Activated T-cell treated with anti-CD3 and anti-CD28 coated beads, Interleukin-2, amount 50 U/mL, for 72 hours (primary cell): Measurements from ENCODE around the gene TRMT61A. TPM values are rescaled to one million over a fixed set of nuclear protein-coding genes. Genes with fewer than 3 reads are reported as not detected.
"Not testable (repeated sequence)": the region's sequence is repeated elsewhere in the genome, so short reads cannot be mapped to it uniquely, and the experiment has no call there.

Source experiments
- ATAC-seq, 2 donors: fragments of 150-1000 bp; cut with Tn5 transposase; replicated peaks in 1 of 2; 2 replicates each; pipeline ENCODE4 v1.10.0; 2021; ENCODE audit warnings: moderate library complexity in 2 of 2, mild to moderate bottlenecking in 1 of 2
- DNase-seq, 2 donors: peaks; one replicate each; pipeline ENCODE4 v3.0.0; 2021 to 2022; ENCODE audit warnings: mixed read lengths in 1 of 2
- H3K27ac Mint-ChIP-seq: one replicate; pipeline ENCODE4 v1.8.0; 2022; ENCODE audit warnings: mild to moderate bottlenecking, moderate library complexity, mixed read lengths
- H3K27me3 Mint-ChIP-seq: one replicate; pipeline ENCODE4 v1.8.0; 2022; ENCODE audit warnings: low read depth, mixed read lengths
- H3K36me3 Mint-ChIP-seq, 2 donors: one replicate each; pipeline ENCODE4 v1.8.0; 2022; ENCODE audit warnings: mixed read lengths in 2 of 2, mild to moderate bottlenecking in 1 of 2; ENCODE audit not compliant: insufficient read depth in 2 of 2
- H3K4me1 Mint-ChIP-seq: one replicate; pipeline ENCODE4 v1.8.0; 2022; ENCODE audit warnings: low read depth, mixed read lengths
- H3K4me3 Mint-ChIP-seq, 2 donors: one replicate each; pipeline ENCODE4 v1.8.0; 2022; ENCODE audit warnings: mild to moderate bottlenecking in 2 of 2, mixed read lengths in 2 of 2, moderate library complexity in 2 of 2
- H3K9me3 Mint-ChIP-seq, 2 donors: one replicate each; pipeline ENCODE4 v1.8.0; 2022; ENCODE audit warnings: mixed read lengths in 2 of 2
- total RNA-seq, 2 donors: library from RNA; stranded (reverse); gene quantifications; one replicate each; pipeline ENCODE4 v1.2.3, GENCODE V29; 2022

Gene TRMT61A
- total RNA-seq, 2 donors from 2014 or later = 6.3 to 8.4 TPM

DNA sequence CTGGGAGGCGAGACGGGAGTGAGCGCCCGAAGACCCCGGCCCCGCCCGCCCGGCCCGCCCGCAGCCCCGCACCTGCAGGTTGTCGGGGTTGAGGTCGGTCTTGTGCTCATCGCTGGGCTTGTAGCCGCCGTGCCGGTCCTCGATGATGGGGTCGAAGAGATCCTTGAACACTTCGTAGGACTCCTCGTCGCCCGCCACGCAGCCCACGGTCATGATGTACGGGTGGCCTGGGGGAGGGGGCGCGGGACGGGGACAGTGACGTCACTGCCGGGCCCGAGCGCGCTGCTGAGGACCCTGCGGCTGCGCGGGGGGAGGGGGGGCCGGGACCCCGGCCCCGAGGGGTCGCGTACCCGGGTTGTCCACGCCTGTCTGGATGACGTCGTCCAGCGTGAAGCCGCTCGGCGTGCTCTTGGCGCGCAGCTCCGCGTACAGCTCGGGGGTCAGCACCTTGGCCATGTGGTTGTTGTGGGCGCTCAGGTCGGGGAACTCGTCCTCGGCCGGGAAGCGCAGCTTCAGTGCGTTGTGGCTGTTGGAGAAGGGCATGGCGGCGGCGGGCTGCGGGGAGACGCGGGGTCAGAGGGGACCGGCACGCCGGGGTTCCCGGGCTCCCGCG, 6.9 kb upstream of the TRMT61A start:
- Mint-ChIP-seq H3K4me3 (peak overlapping the region; percentile 43 to 50), H3K9me3 (no peaks in the 10 kb centered on the region), H3K27me3 (no peaks in the 10 kb centered on the region), H3K27ac (no peak overlapping the region), H3K36me3 (peaks cover 0 to 1% of the 10 kb centered on the region in 2 donors), H3K4me1 (peaks cover 17% of the 10 kb centered on the region)
- DNase-seq (no peak), ATAC-seq (no peak)

DNA sequence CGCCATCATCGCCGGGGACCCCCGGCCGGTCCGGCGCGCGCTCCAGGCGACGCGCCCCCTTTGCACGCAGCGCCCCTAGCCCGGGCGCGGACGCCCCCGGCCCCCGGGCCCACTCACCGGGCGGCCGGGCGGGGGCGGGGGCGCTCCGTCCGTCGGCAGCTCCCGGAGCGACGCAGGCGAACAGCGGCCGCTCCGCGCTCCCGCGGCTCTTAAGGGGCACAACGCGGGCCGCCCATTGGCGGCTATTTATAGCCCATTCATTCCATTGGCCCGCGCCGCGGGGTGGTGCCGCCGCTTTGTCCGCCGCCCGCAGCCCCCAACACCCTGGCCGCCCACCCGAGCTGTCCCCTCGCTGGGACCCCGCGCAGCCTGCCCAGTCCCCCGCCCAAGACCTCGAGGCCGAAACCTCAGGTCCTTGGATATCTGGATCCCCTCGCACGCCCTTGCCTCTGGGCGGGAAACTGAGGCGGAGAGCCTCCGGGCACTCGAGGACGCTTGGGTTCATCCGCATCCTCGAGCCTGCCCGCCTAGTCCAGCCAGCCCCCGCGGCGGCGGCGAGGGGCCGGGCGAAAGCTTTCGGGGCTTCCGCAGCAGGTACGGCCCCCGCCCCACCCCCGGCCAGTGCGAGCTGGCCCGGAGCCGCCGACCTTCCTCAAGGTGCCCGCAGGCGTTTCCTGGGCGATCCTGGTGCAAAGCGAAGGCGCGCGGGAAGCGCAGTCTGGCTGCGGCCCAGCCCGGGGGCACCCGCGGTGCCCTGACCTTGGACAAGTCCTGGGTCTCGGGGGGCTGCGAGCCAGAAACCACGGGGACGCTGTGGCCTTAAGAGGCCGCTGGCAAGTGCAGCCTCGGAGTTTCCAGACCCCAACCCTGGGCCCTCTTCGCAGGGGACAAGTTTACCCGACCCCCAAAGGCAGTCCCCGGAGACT, 6.1 kb upstream of the TRMT61A start, which contains the start of gene CKB:
CKB (minus strand) TSS at position 182 of the 926 bp plus-strand sequence. CDS start 337 bp downstream, outside the sequence.
- Mint-ChIP-seq H3K4me1 (peaks cover 26% of the 10 kb centered on the region), H3K27me3 (no peaks in the 10 kb centered on the region), H3K27ac (no peak within 1 kb of the TSS), H3K9me3 (no peaks in the 10 kb centered on the region), H3K36me3 (peaks cover 0 to 1% of the 10 kb centered on the region in 2 donors), H3K4me3 (peak within 1 kb of the TSS; percentile 43 to 50)
- DNase-seq (peak; percentile 38 to 41), ATAC-seq (peak; percentile 16 to 21)

DNA sequence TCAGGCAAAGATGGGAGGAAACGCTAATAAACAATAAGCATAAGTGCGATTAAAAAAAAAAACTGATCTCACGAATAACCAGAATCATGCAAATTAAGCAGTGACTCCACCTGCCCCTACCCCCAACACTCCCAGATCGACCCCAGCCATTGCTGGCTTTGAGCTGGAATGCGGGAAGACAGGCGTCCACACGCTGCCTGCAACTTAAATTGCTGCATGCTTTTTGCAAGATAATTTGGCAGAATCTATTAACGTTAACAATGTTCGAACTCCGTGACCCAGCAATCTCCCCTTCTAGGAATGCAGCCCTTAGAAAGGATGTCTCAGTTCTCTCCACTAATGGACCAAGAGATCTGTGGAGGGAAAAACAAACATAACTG, 5.4 kb upstream of the TRMT61A start:
- DNase-seq (no peak), ATAC-seq (no peak)
- H3K36me3 Mint-ChIP-seq = peaks cover 0 to 1% of the 10 kb centered on the region in 2 donors
- H3K27ac Mint-ChIP-seq = no peak overlapping the region
- peaks cover 32% of the 10 kb centered on the region for H3K4me1 Mint-ChIP-seq
- no peaks in the 10 kb centered on the region for H3K9me3 Mint-ChIP-seq
- peak overlapping the region; percentile 25 to 37 for H3K4me3 Mint-ChIP-seq
- H3K27me3 Mint-ChIP-seq = no peaks in the 10 kb centered on the region

DNA sequence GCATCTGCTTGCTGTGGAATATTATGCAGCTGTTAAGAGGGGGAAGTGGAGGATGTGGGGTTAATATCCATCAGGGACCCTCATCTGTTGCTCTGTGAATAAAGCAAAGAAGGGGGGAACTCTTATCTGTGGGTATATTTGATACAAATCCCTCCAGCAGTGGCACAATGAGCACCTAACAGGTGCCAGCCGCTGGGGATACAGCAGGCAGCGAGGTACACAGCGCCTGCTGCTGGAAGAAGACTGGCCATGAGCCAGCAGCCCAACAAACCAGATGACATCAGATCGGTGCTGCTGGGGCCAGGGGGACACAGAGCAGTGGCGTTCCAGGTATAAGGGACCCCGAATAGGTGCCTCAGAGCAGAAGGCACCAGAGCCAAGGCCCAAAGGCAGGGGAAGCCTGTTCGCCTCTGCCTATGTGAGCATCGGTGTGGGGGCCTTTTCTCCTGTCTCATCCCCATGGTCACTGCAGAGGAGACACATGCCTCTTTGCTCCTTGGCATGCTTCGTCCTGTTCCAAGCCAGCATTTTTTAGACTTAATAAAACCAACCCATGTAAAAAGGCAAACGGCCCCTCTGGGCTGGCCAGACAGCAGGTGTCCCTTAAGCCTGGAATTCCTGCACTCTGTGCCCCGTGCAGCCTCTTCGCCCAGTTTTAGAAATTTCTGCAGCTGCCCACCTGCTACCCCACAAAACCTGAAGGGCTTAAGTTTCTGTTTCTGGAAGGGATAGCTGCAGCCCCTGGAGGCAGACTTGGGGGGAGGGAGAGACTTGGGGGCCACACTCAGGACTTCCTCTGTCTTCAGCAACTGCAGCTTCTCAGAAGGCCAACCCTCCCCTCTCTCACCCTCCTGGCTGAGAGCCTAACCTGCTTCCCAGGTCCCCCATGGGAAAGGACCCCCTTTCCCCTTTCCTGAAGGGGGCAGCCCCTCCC, 4.7 kb upstream of the TRMT61A start:
- DNase-seq (no peak), ATAC-seq (no peak)
- no peaks in the 10 kb centered on the region for H3K9me3 Mint-ChIP-seq
- peaks cover 28% of the 10 kb centered on the region for H3K4me1 Mint-ChIP-seq
- H3K36me3 Mint-ChIP-seq = peaks cover 1 to 2% of the 10 kb centered on the region in 2 donors
- no peak overlapping the region for H3K4me3 Mint-ChIP-seq
- H3K27me3 Mint-ChIP-seq = no peaks in the 10 kb centered on the region
- no peak overlapping the region for H3K27ac Mint-ChIP-seq

DNA sequence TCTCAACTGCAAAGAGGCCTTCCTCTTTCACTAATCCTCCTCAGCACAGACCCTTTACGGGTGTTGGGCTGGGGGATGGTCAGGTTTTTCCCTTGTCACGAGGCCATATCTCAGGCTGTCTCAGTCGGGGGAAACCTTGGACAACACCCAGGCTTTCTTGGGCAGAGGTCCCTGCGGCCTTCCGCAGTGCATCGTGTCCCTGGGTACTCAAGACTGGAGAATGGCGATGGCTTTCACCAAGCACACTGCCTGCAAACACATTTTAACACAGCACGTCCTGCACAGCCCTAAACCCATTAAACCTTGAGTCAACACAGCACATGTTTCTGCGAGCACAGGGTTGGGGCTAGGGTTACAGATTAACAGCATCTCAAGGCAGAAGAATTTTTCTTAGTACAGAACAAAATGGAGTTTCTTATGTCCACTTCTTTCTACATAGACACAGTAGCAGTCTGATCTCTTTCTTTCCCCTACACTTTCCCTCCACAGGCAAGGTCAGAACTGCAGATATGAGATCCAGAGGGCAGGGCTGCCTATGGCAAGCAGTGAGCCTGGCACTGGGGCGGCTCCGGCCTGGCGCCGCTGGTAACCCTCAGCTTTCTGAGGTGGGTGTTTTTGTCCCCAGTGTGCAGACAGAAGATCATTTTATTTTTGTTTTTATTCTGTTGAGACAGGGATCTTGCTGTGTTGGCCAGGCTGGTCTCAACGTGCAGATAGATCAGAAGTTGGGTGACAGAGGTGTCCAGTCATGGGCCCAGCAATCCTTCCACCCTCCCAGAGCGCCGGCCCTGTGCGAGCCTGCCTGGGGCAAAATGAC, 3.4 kb upstream of the TRMT61A start:
- DNase-seq, H3K9me3 Mint-ChIP-seq, ATAC-seq, H3K36me3 Mint-ChIP-seq, H3K27ac Mint-ChIP-seq, H3K27me3 Mint-ChIP-seq, H3K4me3 Mint-ChIP-seq: not testable (repeated sequence)
- peaks cover 28% of the 10 kb centered on the region for H3K4me1 Mint-ChIP-seq

DNA sequence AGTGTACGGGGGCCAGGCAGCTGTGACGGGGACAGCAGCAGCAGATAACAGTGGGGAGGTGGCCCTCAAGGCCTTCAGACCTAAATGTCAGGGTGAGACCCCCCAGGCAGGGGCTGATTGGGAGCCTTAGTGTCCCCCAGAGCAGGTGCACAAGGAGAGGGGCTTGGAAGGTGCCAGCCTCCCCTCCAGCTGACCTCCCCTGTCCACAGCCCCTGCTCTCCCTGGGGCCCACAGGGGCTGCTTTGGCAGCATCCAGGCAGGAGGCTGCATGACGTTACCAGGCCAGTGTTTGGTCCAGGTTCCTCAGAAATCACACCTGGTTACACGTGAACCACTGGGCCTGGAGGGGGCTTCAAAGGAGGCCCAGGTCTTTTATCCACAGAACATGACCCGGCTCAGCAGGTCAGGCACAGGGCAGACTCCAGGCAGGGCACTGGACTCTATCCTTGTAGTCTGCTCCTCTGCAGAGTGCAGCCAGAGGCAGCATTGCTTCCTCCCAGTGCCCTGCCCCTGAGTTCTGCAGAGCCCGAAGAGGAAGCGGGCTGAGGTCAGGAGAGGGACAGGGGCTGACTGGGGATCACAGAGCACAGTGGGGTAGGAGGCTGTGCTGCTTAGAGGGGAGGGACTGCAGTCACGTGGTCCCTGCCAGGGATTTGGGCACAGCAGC, 2.6 kb upstream of the TRMT61A start:
- ATAC-seq = no peak

DNA sequence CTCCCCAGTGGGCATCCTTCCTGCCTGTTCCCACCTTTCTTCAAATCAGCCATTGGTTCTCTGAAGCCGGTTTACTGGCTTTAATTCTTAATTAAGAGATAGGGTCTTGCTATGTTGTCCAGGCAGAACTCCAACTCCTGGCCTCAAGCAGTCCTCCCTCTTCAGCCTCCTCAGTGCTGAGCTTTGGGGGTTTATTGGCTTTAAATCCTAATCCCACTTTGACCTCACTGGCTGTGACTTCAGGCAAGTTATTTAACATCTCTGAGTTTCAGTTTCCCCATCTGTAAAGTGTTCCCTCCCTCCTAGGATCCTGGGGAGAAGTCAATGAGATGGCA, 2.1 kb upstream of the TRMT61A start:
- Mint-ChIP-seq H3K4me1 (peaks cover 37% of the 10 kb centered on the region), H3K4me3 (peak overlapping the region in 1 of 2 donors; percentile 88), H3K27me3 (no peaks in the 10 kb centered on the region), H3K9me3 (no peaks in the 10 kb centered on the region), H3K27ac (no peak overlapping the region), H3K36me3 (peaks cover 1 to 3% of the 10 kb centered on the region in 2 donors)
- DNase-seq (no peak), ATAC-seq (no peak)

More for the DNA sequence above, 2.6 kb upstream of the TRMT61A start:
- Mint-ChIP-seq H3K4me3 (no peak overlapping the region), H3K27me3 (no peaks in the 10 kb centered on the region), H3K4me1 (peaks cover 35% of the 10 kb centered on the region), H3K9me3 (no peaks in the 10 kb centered on the region), H3K36me3 (peaks cover 1 to 3% of the 10 kb centered on the region in 2 donors), H3K27ac (no peak overlapping the region)
- DNase-seq = no peak

DNA sequence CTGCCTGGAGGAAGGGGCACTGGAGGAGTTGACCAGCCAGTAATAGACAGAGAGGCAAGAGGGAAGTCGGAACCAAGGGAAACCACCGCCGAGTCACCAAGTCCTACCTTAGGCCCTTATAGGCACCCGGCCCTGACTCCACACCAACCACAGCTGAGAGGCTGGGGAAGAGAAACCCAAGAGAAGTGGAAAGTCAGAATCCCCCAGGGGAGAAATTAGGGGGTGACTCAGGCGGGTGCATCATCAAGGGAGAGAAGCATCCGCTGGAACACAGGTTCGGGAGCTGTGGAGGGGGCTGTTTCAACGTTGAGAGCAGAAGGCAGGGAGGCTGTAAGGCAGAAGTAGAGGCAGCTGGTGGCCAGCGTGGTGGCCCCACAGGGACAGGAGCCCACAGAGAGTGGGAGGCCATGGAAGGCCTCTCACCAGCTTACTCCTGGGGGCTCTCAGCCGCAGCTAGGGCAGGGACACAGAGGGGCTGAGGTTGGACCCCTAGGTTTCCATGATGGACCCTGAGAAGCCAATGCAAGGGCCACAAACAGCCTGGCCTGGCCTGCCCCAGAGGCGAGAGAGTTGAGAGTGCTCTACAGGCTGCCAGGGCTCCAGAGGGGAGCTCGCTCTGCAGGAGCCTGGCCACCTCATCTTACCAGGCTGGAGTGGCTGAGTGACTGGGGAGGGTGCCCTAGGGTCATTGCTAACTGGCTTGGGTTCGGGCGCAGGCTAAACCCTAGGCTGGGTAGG, 1.4 kb upstream of the TRMT61A start:
- H3K27me3 Mint-ChIP-seq = no peaks in the 10 kb centered on the region
- H3K4me3 Mint-ChIP-seq = peak overlapping the region; percentile 84 to 88
- peak; percentile 46 to 50 for ATAC-seq
- H3K27ac Mint-ChIP-seq = peak overlapping the region; percentile 82
- peaks cover 37% of the 10 kb centered on the region for H3K4me1 Mint-ChIP-seq
- peak; percentile 35 to 55 for DNase-seq
- peaks cover 1 to 3% of the 10 kb centered on the region in 2 donors for H3K36me3 Mint-ChIP-seq
- no peaks in the 10 kb centered on the region for H3K9me3 Mint-ChIP-seq

DNA sequence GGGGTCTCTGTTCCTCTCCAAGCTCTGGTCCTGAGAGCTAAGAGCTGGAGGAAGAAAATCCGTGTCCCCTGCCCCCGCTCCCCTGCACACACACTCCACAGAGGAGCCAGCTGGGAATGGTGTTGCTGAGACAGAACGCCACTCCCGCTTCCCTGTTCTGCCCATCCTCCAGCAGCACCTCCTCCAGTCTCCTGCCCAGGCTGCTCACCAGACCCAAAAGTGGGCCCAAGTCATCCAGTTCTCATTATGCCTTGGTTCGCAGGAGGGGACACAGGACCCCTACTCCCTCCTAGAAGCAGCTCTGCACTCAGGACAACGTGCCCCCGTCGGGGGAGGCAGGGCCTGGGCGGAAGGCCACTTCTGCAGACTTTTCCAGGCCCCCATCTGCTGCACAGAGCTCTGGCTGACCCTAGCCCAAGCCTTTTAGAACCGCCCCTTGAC, 830 bp upstream of the TRMT61A start:
- peak overlapping the region; percentile 67 for H3K27ac Mint-ChIP-seq
- DNase-seq (no peak), ATAC-seq (no peak)
- H3K4me1 Mint-ChIP-seq = peaks cover 37% of the 10 kb centered on the region
- no peaks in the 10 kb centered on the region for H3K27me3 Mint-ChIP-seq
- peak overlapping the region; percentile 84 to 88 for H3K4me3 Mint-ChIP-seq
- no peaks in the 10 kb centered on the region for H3K9me3 Mint-ChIP-seq
- peaks cover 1 to 3% of the 10 kb centered on the region in 2 donors for H3K36me3 Mint-ChIP-seq

DNA sequence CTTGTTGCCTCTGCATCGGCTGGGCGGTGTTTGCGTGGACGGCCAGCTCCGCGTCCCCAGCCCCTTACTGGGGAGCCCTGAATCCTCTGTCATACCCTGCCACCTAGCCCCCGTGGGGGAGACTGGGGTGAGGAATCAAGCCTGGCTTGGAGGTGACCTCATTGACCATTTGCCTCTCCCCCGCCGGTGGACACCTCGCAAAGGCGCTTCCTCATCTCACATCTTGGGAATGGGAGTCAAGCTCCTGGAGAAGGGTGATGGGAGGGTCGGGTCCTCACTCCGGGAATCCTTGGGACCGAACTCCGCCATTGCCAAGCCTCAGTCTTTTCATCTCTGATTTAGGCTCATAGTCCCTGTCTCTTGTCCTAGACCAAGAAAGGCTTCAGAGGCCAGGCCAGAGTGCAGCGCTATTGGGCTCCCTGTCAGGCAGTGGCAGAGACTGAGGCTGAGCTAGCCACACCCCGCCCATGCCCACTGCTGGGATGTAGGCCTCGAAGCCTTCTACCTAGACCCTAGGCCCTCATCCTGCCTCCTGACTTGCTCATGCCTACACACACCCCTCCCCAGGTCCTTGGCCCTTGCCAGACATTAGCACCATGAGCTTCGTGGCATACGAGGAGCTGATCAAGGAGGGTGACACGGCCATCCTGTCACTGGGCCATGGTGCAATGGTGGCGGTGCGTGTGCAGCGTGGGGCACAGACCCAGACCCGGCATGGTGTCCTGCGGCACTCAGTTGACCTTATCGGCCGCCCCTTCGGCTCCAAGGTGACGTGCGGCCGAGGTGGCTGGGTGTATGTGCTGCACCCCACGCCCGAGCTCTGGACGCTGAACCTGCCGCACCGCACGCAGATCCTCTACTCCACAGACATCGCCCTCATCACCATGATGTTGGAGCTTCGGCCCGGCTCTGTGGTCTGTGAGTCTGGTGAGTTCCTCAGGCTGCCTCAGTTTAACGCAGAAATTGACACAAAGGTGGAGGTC, 678 bp downstream of the TRMT61A start:
- DNase-seq (no peak), ATAC-seq (no peak)
- H3K27ac Mint-ChIP-seq = peak overlapping the region; percentile 93
- no peaks in the 10 kb centered on the region for H3K9me3 Mint-ChIP-seq
- no peaks in the 10 kb centered on the region for H3K27me3 Mint-ChIP-seq
- peaks cover 37% of the 10 kb centered on the region for H3K4me1 Mint-ChIP-seq
- H3K36me3 Mint-ChIP-seq = peaks cover 0 to 3% of the 10 kb centered on the region in 2 donors
- H3K4me3 Mint-ChIP-seq = peak overlapping the region; percentile 84 to 88
